Measurements from ENCODE around the gene HNF4A. TPM values are rescaled to one million over a fixed set of nuclear protein-coding genes. Genes with fewer than 3 reads are reported as not detected.

The HNF4A gene
- total and polyA plus RNA-seq, 2 donors (not counting 3 experiments of a cell fraction or from before 2014, with no cell fraction given): not detected

- BruUV-seq (replicated peaks): no TSS peak
- intact Hi-C loops (cut with micrococcal nuclease): no loop called here
- no peak overlapping the region for H3K4me3 ChIP-seq (replicated peaks in 1 of 3; ENCODE audit: insufficient read depth in 1 of 3, low read depth in 1 of 3, low read length in 3 of 3)
Observed at GRCh38 chr20:44392776-44393607, 37.5 kb downstream of the HNF4A start.

More at GRCh38 chr20:44392776-44393607, 37.5 kb downstream of the HNF4A start:
- H3K9me3 ChIP-seq (replicated peaks; ENCODE audit: control insufficient read depth, insufficient read depth, low read length): no peaks in the 10 kb centered on the region
- no peaks in the 10 kb centered on the region for H3K79me2 ChIP-seq (ENCODE audit: control insufficient read depth, insufficient read depth, low read length)
- no peaks in the 10 kb centered on the region for H3K36me3 ChIP-seq (ENCODE audit: control insufficient read depth in 2 of 2, extremely low read depth in 1 of 2, insufficient read depth in 2 of 2, low read length in 2 of 2)
- DNase-seq (ENCODE audit: low read depth, low spot score) (no peak), FAIRE-seq (no peak)
- no peak overlapping the region for H3K9ac ChIP-seq (replicated peaks; ENCODE audit: extremely low read depth, insufficient read depth, low read length)
- no peaks in the 10 kb centered on the region for H3K9me1 ChIP-seq (replicated peaks; ENCODE audit: control insufficient read depth, extremely low read depth, insufficient read depth, low read length)
- H3K27me3 ChIP-seq (ENCODE audit: control insufficient read depth in 2 of 2, insufficient read depth in 2 of 2, low read length in 2 of 2): peaks cover 1 to 2% of the 10 kb centered on the region in 2 experiments
- H3K4me1 ChIP-seq (ENCODE audit: control insufficient read depth, extremely low read depth, insufficient read depth, low read length): no peaks in the 10 kb centered on the region
- CTCF ChIA-PET: interaction anchor here (1.8 kb wide), 1 partner anchor 9 kb away, joined by 4 read pairs; no protein-coding TSS in a partner anchor
- H3K27ac ChIP-seq (ENCODE audit: insufficient read depth, low read depth, low read length): no peak overlapping the region
- no peak overlapping the region for H3K4me2 ChIP-seq (ENCODE audit: insufficient read depth, low read length)
- TF ChIP-seq MAX (IDR thresholded peaks at IDR 0.05; ENCODE audit: insufficient read depth, insufficient read length): no peak
- TF ChIP-seq POLR2A (IDR thresholded peaks at IDR 0.05; ENCODE audit: low read depth, low read length): no peak
- TF ChIP-seq POLR2AphosphoS5 (IDR thresholded peaks at IDR 0.05; ENCODE audit: insufficient read depth, low read depth, low read length): no peak
- TF ChIP-seq MYC (IDR thresholded peaks at IDR 0.05; ENCODE audit: low read depth, low read length): no peak
- TF ChIP-seq JUN (IDR thresholded peaks at IDR 0.05; ENCODE audit: borderline replicate concordance, insufficient read depth, insufficient read length, low read depth): no peak
- TF ChIP-seq FOS (IDR thresholded peaks at IDR 0.05; ENCODE audit: borderline replicate concordance, insufficient read depth, low read length): no peak
- no peak for TF ChIP-seq CTCF (IDR thresholded peaks at IDR 0.05; ENCODE audit: extremely low read depth in 1 of 2, insufficient read depth in 1 of 2, low read depth in 1 of 2, low read length in 2 of 2)
- TF ChIP-seq GATA2 (IDR thresholded peaks at IDR 0.05; ENCODE audit: insufficient read depth, insufficient read length, low read depth, low read length): no peak
- no peak for TF ChIP-seq EZH2 (IDR thresholded peaks at IDR 0.05; ENCODE audit: borderline replicate concordance, low read depth, low read length, severe bottlenecking)
- H4K20me1 ChIP-seq (replicated peaks; ENCODE audit: control insufficient read depth, extremely low read depth, insufficient read depth, low read length): no peaks in the 10 kb centered on the region
- no peak overlapping the region for H2AFZ ChIP-seq (ENCODE audit: low read depth, low read length)
- POLR2A ChIA-PET: no interaction called here
- dilution Hi-C loops (cut with MboI; ENCODE audit: extremely low pct_ligation_motif_present, low sequenced_read_pairs): no loop called here
